ENCODE data around the gene MAML3. TPM values are rescaled to one million over a fixed set of nuclear protein-coding genes. Genes with fewer than 3 reads are reported as not detected.

The MAML3 gene
- total RNA-seq, 1 donor from 2014 or later, result 24.8 TPM

DNA sequence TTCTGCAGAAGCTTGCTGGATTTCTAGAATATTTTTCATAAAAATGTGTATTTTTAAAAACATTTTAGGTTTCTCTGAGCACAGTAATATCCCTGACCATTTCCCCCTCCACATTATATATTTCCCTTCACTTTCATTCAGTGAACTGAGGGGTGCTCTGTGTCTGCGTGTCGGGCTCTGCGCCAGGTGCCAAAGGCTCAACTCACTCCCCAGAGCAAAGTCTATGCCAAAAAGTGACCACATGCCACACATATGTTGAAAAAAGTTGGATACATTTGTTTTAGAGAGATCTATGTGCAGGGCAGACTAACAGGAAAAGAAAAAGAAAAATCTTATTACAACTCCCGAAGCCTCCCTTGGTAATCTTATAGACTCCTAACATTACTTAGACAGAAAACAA is 254.6 kb downstream of the MAML3 start:
- Mint-ChIP-seq H3K27ac (no peak overlapping the region), H3K27me3 (ENCODE audit: low read depth) (no peaks in the 10 kb centered on the region), H3K9me3 (peaks cover 3% of the 10 kb centered on the region), H3K4me3 (no peak overlapping the region), H3K36me3 (peaks cover 7% of the 10 kb centered on the region), H3K4me1 (peaks cover 28% of the 10 kb centered on the region)
- TF ChIP-seq, protein P1, sequence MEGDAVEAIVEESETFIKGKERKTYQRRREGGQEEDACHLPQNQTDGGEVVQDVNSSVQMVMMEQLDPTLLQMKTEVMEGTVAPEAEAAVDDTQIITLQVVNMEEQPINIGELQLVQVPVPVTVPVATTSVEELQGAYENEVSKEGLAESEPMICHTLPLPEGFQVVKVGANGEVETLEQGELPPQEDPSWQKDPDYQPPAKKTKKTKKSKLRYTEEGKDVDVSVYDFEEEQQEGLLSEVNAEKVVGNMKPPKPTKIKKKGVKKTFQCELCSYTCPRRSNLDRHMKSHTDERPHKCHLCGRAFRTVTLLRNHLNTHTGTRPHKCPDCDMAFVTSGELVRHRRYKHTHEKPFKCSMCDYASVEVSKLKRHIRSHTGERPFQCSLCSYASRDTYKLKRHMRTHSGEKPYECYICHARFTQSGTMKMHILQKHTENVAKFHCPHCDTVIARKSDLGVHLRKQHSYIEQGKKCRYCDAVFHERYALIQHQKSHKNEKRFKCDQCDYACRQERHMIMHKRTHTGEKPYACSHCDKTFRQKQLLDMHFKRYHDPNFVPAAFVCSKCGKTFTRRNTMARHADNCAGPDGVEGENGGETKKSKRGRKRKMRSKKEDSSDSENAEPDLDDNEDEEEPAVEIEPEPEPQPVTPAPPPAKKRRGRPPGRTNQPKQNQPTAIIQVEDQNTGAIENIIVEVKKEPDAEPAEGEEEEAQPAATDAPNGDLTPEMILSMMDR (IDR thresholded peaks at IDR 0.05; ENCODE audit: unreplicated experiment), result no peak
- DNase-seq (ENCODE audit: low spot score in 2 of 2, unreplicated experiment in 2 of 2), result no peak

DNA sequence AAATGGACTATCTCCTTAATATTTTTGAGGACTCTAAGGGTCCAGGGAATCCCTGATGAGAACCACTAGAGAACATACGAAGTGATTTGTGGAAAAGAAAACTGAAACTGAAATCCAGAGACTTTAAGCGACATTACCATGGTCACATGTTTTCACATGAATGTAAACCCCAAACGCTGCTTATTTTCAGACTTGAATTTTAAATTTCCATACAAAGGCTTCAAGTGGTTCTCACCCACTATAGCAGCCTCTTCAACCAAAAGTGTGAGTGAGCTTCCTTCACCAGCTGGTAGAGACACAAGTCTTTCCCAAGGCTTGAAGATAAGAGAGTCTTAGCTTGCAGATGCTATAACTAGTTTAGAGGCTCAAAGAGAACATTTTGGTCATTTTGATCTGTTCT is 255.7 kb downstream of the MAML3 start:
- Mint-ChIP-seq H3K4me1 (peaks cover 27% of the 10 kb centered on the region), H3K9me3 (no peaks in the 10 kb centered on the region), H3K27me3 (ENCODE audit: low read depth) (no peaks in the 10 kb centered on the region)

DNA sequence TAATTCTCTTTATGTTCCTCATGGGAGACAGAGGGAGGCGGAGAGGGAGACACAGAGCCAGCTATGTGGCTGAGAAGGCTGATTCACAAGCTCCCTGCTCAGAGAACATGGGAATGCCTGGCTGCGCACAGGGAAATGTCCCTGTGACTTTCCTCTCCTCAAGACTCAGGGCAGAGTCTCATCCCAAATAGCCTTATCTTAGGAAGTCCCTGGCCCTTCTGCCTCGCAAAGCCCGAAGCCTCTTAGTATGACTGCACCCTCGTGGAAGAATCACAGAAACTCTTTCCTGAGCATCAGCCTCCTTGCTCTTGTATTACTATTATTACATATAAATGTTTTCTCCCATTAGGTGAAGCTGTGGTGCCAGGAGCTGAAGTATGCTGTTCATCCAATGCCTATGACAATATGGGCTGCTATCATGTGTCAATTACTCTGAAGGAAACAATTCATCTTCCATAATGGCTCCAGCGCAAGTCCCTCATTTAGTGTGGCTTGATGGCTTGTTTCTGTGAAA is 257.8 kb downstream of the MAML3 start:
- H3K4me1 Mint-ChIP-seq, result peaks cover 7% of the 10 kb centered on the region
- DNase-seq (ENCODE audit: low spot score in 2 of 2, unreplicated experiment in 2 of 2), result no peak
- no peak overlapping the region for H3K27ac Mint-ChIP-seq
- TF ChIP-seq, protein P1 (IDR thresholded peaks at IDR 0.05; ENCODE audit: unreplicated experiment), result no peak
- H3K9me3 Mint-ChIP-seq, result no peaks in the 10 kb centered on the region
- H3K27me3 Mint-ChIP-seq (ENCODE audit: low read depth), result no peaks in the 10 kb centered on the region
- no peak overlapping the region for H3K4me3 Mint-ChIP-seq
- H3K36me3 Mint-ChIP-seq, result no peaks in the 10 kb centered on the region

More for the DNA sequence above, 255.7 kb downstream of the MAML3 start:
- H3K27ac Mint-ChIP-seq, result no peak overlapping the region
- no peak for DNase-seq (ENCODE audit: low spot score in 2 of 2, unreplicated experiment in 2 of 2)
- H3K4me3 Mint-ChIP-seq, result no peak overlapping the region
- H3K36me3 Mint-ChIP-seq, result no peaks in the 10 kb centered on the region
- TF ChIP-seq, protein P1 (IDR thresholded peaks at IDR 0.05; ENCODE audit: unreplicated experiment), result no peak

DNA sequence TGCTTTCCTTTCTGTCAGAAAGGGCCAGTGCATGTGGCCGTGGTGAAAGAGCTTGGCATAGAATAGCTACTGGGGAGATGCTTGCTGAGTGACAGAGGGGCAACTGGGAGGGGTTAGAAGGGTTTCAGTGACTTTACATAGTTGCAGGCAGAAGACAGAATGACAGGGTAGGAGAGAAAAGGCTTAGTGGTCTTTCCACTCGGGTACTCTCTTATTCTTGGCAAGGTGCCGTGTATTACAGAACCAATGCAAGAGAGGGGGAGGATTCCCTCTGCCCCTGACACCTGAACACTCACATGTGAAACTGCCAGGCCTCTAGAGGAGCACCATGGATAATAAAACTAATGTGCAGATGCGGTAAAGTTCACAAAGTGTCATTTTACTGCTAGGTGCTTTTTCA is 260.2 kb downstream of the MAML3 start:
- H3K36me3 Mint-ChIP-seq, result peaks cover 7% of the 10 kb centered on the region
- H3K27ac Mint-ChIP-seq, result no peak overlapping the region
- no peaks in the 10 kb centered on the region for H3K27me3 Mint-ChIP-seq (ENCODE audit: low read depth)
- H3K9me3 Mint-ChIP-seq, result no peaks in the 10 kb centered on the region
- H3K4me3 Mint-ChIP-seq, result no peak overlapping the region
- H3K4me1 Mint-ChIP-seq, result peaks cover 8% of the 10 kb centered on the region
- TF ChIP-seq, protein P1 (IDR thresholded peaks at IDR 0.05; ENCODE audit: unreplicated experiment), result no peak
- no peak for DNase-seq (ENCODE audit: low spot score in 2 of 2, unreplicated experiment in 2 of 2)

DNA sequence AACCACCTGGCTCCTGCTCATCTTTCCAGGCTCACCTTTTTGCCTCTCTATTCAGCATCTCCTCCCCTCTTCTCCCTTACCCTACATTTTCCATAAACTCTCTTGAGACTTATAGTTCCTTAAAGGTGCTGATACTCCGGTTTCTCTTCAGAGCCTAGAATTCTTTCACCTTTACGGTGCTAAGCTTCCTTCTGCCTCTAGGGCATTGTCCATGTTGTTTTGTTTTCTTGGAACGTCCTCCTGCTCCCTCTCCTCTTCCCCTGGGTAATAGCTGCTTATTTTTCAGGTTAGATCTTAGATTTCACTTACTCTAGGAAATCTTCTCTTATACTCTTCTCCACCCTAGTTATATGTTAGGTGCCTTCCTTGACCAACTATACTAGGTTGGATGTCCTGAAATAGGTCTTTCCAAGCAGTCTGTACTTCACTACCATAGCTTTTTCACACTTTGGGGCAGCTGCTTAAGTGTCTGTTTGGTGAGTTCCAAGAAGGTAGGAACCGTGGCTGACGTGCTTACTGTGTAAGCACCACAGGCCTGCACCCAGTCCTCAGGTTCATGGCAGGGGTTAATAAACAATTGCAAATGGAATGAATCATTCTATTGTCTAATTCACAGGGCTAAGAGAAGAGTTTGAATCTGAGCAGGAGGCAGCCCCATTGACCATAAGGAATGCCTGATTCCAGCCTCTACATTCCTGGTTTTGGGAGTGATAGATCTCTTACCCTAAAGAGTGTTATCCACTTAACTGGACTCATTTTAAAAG is 260.8 kb downstream of the MAML3 start:
- DNase-seq (ENCODE audit: low spot score in 2 of 2, unreplicated experiment in 2 of 2), result no peak
- no peak overlapping the region for H3K27ac Mint-ChIP-seq
- no peak overlapping the region for H3K4me3 Mint-ChIP-seq
- H3K36me3 Mint-ChIP-seq, result peaks cover 7% of the 10 kb centered on the region
- H3K9me3 Mint-ChIP-seq, result no peaks in the 10 kb centered on the region
- no peaks in the 10 kb centered on the region for H3K27me3 Mint-ChIP-seq (ENCODE audit: low read depth)
- TF ChIP-seq, protein P1 (IDR thresholded peaks at IDR 0.05; ENCODE audit: unreplicated experiment), result no peak
- H3K4me1 Mint-ChIP-seq, result peaks cover 14% of the 10 kb centered on the region

Data from mesothelial cell of epicardium (in vitro differentiated cells).